Glomerular visceral epithelial cell (primary cell): ENCODE measurements around the gene CCDC77.

Source experiments
- DNase-seq: peaks from one replicate; pipeline ENCODE4 v3.0.0-alpha.2; 2016; ENCODE audit errors: extremely low spot score

The CCDC77 gene

DNA sequence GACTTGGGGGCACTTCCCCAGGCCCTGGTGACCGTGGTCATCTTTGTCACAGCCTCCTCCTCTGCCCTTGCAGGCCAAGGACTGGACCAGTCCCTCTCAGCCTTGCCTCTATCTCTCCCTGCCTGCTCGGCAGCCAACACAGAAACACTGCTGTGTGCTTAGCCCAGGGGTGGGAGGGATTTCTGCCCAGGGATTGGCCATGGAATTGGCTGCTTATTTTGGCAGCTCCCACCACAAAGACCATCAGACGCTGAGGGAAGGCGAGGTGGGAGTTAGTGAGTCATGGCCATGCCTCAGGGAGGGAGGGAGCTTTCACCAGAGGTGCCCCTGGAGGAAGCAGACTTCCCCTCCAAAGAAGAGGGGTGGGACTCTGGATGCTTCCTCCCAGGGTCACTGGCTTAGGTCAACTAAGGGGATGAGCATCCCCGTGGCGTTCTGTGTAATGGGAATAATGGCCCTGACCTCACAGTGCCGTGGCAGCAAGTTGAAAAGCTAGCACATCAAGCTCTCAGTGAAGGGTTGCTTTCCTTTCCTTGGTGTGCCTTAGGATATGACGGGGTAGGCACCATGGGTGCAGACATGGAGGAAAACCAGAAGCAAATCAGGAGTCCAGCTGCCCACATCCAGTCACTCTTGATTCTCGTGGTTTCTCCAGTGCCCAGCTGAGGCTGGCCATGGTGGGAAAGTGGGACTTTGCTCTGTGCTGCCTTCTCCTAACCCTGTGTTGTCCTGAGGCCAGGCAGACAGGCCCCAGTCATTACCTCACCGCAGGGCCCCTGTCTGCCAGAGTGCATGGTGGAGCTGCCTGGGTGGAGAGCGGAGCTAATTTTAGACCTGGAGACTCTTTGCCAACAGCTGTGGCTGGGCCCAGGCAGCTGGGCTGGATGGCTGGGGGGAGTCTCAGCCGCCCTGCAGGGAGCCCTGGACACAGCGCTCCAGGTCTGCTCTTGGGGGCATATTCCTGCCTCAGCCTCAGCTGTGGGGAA is 79.7 kb downstream of the CCDC77 start:
- DNase-seq, result no peak

GRCh38 chr12:482061-482460 is 80.6 kb downstream of the CCDC77 start:
- DNase-seq, result no peak

DNA sequence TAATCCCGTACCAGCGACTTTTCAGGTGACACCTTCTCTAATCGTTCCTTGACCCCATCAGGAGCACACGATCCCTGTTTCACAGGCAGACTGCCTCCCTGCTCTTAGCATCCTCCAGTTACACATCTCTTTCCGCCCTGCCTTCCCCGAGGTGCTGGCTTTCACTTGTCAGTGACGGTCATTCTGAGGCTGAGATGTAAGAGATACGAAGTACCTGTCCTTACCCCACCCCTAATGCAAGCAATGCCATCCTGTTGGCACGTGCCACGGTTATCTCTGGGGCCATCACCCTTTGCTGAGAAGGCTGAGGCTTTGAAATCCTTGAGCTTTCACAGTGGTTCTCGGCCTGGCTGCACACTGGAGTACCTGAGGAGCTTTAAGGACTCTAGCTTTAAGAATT is 82.7 kb downstream of the CCDC77 start:
- no peak for DNase-seq

DNA sequence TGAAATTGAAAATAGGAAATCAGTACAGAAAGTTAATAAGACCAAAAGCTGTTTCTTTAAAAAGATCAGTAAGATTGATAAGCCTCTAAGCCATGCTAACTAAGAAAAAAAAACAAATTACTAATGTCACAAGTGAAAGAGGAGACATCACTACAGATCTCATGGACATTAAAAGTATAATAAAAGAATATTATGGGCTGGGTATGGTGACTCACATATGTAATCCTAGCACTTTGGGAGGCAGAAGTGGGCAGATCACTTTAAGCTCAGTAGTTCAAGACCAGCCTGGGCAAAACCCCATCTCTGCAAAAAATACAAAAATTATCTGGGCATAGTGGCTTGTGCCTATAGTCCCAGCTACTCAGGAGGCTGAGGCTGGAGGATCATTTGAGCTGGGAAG is 88.8 kb downstream of the CCDC77 start:
- DNase-seq, result no peak
